Kidney epithelial cell (primary cell): ENCODE results near the gene FBRSL1. TPM values are rescaled to one million over a fixed set of nuclear protein-coding genes. Genes with fewer than 3 reads are reported as not detected.

Experiments
- DNase-seq: peaks from one replicate; pipeline ENCODE4 v3.0.0-alpha.2; 2010; ENCODE audit warnings: low read depth
- H3K27me3 ChIP-seq: 2 replicates; pipeline ENCODE4 v1.6.0; 2011; ENCODE audit warnings: low read length; ENCODE audit not compliant: control insufficient read depth, insufficient read depth
- H3K36me3 ChIP-seq: 2 replicates; pipeline ENCODE4 v1.5.1; 2011; ENCODE audit warnings: low read length; ENCODE audit not compliant: control insufficient read depth, insufficient read depth
- H3K4me3 ChIP-seq: 2 replicates; pipeline ENCODE4 v1.5.1; 2011; ENCODE audit warnings: low read depth, mild to moderate bottlenecking, control low read depth, low read length
- total RNA-seq: library from RNA; depleted of rRNA; stranded (reverse); fragments of >200 nt; gene quantifications from 2 replicates; pipeline ENCODE4 v1.2.3, GENCODE V29; 2015
- TF ChIP-seq, protein P1 (sequence below): IDR thresholded peaks from 2 replicates; pipeline ENCODE4 v1.5.1; 2011; ENCODE audit warnings: mild to moderate bottlenecking, moderate library complexity, low read length, control low read depth, inconsistent platforms; ENCODE audit not compliant: insufficient read depth, poor library complexity, severe bottlenecking

FBRSL1 gene
- total RNA-seq, 1 donor from 2014 or later, result 22.9 TPM

DNA sequence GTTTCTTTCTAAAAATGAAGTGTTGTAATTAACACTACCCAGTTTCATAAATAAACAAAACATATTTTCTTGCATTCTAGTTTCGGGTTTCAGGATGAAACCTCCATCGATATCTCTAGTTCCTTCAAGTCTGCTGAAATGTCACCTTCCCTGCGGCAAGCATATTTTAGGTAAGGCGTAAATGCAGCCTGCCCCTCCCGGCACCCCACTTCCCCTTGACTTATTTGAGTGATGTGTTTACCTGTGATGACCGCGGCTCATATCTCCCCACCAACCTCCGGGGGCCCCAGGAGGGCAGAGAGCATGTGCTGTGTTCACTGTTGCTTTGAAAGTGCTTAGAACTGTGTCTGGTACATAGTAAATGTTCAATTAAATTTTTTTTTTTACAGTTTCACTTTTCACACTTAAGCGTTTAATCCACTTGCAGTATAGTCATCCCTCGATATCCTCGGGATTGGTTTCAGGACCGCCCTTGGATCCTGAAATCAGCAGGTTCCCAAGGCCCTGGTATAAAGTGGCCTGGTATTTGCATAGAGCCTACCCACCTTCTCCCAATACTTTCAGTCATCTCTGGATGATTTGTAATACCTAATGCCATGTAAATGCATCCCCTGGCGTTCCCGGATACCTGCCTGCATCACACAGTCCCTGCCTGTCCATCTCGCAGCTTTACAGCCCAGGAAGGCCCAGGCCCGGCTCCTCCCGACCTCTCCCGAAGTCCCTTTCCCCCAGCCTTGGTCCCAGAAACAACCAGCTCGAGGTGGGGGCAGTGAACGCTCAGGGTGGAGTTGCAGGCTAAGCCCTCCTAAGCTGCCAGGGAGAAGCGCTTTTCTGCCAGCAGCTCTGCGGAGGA lies 40.2 kb upstream of the FBRSL1 start:
- DNase-seq, result no peak
- TF ChIP-seq, protein P1, sequence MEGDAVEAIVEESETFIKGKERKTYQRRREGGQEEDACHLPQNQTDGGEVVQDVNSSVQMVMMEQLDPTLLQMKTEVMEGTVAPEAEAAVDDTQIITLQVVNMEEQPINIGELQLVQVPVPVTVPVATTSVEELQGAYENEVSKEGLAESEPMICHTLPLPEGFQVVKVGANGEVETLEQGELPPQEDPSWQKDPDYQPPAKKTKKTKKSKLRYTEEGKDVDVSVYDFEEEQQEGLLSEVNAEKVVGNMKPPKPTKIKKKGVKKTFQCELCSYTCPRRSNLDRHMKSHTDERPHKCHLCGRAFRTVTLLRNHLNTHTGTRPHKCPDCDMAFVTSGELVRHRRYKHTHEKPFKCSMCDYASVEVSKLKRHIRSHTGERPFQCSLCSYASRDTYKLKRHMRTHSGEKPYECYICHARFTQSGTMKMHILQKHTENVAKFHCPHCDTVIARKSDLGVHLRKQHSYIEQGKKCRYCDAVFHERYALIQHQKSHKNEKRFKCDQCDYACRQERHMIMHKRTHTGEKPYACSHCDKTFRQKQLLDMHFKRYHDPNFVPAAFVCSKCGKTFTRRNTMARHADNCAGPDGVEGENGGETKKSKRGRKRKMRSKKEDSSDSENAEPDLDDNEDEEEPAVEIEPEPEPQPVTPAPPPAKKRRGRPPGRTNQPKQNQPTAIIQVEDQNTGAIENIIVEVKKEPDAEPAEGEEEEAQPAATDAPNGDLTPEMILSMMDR, result no peak
- no peaks in the 10 kb centered on the region for H3K36me3 ChIP-seq
- H3K4me3 ChIP-seq, result no peak overlapping the region
- H3K27me3 ChIP-seq, result peaks cover 23% of the 10 kb centered on the region

DNA sequence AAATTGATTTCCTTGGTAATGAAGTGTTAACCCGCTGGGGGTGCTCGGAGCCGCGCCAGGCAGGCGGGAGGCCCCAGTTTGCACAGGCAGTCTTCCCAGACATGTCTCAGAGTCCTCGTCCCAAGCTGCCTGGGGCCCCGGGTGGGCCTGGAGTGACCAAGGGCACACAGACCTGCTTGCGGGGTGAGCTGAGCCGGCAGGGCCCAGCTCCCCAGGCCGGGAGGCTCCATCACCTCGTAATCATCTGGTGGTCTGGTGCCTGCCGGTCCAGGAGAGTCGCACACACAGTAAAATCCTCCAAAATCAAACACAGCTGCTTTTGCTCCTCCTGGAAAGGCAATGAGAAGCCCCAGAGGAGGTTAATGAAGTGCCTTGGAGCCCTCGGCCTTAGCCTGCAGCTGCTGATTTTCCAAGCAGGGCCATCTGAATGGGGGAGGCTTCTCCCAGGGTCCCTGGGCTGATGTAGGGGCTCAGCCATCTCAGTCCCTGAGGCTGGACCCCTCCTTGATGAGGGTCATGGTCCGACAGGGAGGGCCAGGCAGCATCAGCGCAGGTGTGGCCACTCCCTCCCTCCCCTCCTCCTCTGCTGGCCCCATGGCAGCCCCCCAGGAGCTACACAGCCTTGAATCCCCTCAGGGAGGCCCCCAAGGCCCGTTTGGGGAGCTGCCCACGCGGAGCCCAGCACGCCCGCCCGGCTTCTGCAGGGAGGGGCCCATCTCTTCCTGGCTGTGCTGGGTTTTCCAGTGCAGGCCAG lies 39.4 kb upstream of the FBRSL1 start:
- TF ChIP-seq, protein P1, result no peak
- Histone ChIP-seq H3K27me3 (peaks cover 23% of the 10 kb centered on the region), H3K36me3 (no peaks in the 10 kb centered on the region), H3K4me3 (no peak overlapping the region)
- no peak for DNase-seq

DNA sequence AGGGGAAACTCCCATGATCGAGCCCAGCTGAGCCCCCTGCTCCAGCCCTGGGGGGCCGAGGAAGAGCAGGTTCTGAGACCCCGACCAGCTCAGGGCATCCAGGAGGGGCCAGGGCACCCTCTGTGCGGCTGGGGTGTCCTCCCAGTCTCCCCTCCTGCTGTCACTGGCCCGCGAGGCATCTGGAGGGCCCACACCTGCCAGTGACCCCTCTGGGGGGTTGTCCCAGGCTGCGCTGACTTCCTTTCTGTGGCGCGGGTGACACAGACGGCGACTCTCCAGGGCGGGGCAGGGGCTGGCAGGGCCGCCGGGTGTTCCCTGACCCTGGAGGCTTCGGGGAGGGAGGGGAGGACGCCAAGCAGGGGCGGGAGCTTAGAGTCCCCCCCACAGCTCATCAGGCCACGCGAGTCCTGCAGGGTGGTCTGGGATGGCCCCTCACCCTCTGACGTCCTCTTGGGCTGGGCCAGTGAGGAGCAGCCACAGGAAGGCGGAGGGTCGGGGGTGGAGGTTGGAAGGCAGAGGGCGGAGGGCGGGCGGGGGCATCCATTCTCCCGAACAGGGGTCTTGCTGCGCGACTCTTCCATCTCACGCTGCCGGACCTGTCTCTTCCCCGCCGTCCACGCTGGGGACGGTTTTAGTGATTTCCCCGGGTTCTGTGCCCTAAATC lies 38.6 kb upstream of the FBRSL1 start:
- H3K27me3 ChIP-seq, result peaks cover 23% of the 10 kb centered on the region
- no peak overlapping the region for H3K4me3 ChIP-seq
- TF ChIP-seq, protein P1, result no peak
- no peaks in the 10 kb centered on the region for H3K36me3 ChIP-seq
- DNase-seq, result no peak

DNA sequence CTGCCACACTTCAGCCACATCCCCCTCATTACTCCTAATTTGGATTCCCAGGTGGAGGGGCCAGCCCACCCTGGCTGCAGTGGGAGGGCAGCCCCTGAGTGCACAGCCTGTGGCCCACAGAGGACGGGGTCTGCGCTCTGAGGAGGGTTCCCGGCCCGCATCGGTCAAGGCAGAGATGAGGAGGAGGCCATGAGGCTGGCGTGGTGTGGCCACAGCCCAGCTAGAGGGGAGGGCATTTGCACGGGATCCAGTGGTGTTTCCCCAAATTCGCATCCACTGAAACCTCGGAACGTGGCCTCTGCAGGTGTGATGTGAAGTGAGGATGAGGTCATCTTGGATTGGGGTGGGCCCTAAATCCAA lies 38.1 kb upstream of the FBRSL1 start:
- Histone ChIP-seq H3K4me3 (no peak overlapping the region), H3K27me3 (peaks cover 25% of the 10 kb centered on the region), H3K36me3 (no peaks in the 10 kb centered on the region)
- DNase-seq, result no peak
- TF ChIP-seq, protein P1, result no peak

DNA sequence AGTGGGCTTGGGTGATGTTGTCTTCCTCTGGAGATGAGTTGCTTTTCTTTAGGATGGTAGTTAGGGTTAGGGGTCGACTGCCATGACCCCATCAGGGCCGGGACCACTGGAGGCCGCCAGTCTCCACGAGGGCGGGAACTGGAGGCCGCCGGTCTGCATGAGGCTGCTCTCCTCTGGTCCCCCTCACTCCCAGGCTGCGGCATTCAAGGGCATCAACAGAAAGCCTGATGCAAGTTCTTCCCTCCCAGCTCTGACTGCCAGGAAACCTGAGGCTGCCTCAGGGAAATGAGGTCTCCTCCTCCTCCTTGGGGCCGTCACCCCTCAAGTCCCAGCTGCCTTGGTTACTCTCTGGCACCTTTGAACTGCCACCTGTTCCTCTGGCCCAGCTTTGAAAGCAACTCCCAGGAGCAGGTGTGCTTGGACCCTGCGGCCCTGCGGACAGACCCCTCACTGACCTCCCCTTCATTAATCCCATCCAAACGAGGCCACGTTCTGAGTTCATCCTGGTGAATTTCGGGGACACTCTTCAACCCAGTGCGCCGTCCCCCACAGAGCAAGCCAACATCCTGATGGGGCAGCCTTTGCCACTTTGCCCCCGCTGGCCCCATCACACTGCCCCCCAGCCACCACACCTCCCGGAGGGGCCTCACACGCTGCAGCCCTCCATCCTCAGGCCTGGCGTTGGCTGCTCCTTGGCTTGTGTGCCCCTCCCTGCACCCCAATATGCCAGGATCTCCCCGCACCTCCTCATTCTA lies 37.2 kb upstream of the FBRSL1 start:
- TF ChIP-seq, protein P1, result no peak
- DNase-seq, result no peak
- H3K4me3 ChIP-seq, result no peak overlapping the region
- peaks cover 25% of the 10 kb centered on the region for H3K27me3 ChIP-seq
- H3K36me3 ChIP-seq, result no peaks in the 10 kb centered on the region
